HG02623 (cell line): Measurements from ENCODE around the gene ZEB1.
A peak's percentile ranks its signal among the peaks of the same experiment; 100 is the strongest.
"Not testable (repeated sequence)": the region's sequence is repeated elsewhere in the genome, so short reads cannot be mapped to it uniquely, and the experiment has no call there.

ENCODE experiments used
- ATAC-seq: cut with Tn5 transposase; IDR thresholded peaks from one replicate; pipeline ENCODE4 v1.9.1; 2021; ENCODE audit warnings: moderate library complexity; ENCODE audit not compliant: unreplicated experiment

Gene ZEB1

DNA sequence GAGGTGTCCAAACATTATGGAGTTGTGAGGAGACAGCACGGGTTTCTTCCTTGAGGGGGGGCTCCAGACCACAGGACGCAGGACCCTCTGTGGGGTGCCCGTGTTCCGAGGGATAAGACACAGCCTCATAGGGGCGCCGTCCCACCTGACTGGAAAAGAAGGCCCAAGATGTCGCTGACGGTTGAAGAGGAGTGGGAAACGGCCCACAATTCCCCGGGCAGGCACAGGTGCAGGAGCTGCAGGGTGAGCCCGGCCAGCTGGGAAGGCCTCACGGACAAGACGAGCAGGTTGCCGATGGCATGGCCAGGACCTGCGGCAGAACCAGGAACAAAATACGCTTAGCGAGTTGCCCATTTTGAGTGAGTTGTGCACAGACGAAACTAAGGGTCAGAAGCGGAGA, 44.7 kb downstream of the ZEB1 start:
- ATAC-seq, result not testable (repeated sequence)

- ATAC-seq, result not testable (repeated sequence)
Observed at GRCh38 chr10:31364238-31364637, 45.2 kb downstream of the ZEB1 start.

DNA sequence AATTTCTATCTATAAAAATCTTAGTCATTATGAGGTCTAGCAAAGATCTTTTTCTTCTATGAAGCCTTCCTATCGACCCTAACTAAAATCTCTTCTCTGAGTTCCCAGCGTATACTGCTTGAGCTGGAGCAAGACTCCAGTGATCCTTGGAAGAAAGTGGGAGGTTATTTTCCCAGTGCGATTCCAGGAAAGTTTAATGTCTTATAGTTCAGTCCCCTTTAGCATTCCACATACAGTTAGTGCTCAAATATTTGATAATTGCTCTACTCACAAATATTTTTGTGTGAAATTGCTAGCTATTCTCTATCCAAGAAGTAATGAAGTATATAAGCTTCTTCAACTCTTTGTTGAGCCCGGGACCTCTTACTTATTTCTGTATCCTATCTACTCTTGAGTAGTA, 47.7 kb downstream of the ZEB1 start:
- no peak for ATAC-seq

GRCh38 chr10:31368724-31369123, 49.7 kb downstream of the ZEB1 start:
- no peak for ATAC-seq

DNA sequence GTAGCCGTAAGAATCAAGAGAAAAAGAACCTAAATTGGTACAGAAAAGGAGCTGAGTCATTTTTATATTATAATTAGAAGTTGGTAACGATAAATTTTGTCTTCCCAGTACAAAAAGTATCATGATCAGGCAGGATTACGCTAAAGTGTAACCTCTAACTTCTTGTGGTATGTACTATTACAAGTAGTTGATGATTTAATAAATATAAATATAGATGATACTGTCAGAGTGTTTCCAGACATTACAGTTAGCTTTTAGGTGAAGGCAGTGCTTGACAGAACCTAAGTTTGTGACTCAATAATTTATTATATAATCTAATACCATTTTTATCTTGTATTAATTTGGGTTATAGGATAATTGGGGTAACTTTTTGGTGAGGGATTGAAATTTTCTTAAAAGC, 53.4 kb downstream of the ZEB1 start:
- ATAC-seq, result no peak

- no peak for ATAC-seq
Observed at GRCh38 chr10:31374146-31374696, 55.2 kb downstream of the ZEB1 start.

GRCh38 chr10:31381171-31381570, 62.2 kb downstream of the ZEB1 start:
- no peak for ATAC-seq

- ATAC-seq, result no peak
Observed at GRCh38 chr10:31381766-31382316, 62.8 kb downstream of the ZEB1 start.

GRCh38 chr10:31383810-31384588, 65.0 kb downstream of the ZEB1 start:
- ATAC-seq, result peak; percentile 93

GRCh38 chr10:31384589-31384949, 65.6 kb downstream of the ZEB1 start:
- ATAC-seq, result no peak

DNA sequence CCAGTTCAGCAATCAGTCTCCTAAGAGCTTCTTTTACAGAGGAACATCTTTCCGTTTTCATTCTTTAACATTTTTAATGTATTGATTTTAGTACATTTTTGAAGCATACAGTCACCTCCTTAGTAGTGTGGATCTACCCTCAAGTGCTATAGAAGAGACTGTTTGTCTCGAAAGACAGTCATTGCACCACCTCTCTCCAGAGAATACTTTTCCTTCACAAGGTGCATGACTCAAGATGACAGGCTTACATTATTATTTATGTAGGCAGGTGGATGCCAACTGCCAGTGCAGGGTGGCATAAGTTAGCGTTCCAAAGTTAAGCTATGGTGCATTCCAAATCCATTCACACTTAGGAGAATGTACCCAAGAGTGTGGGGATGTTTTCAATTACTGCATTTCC, 71.8 kb downstream of the ZEB1 start:
- no peak for ATAC-seq

- ATAC-seq, result no peak
Observed at GRCh38 chr10:31393844-31394243, 74.8 kb downstream of the ZEB1 start.

DNA sequence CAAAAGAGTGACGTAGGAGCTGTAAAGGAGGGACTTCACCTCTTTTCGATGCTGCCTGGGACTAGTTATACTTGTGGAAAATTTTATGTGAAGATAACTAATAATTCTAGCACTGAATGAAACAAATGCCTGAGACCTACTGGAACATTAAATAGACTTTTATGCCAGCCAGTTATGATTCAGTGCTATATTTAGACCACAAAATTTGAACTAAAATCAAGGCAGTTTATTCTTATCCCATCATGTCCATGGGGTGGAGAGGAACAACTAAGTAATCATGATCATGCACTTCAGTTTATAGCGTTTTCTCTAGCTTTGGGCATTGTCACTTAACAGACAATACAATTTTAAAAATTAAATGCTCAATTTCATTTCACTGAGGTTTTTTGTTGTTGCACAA, 76.7 kb downstream of the ZEB1 start:
- ATAC-seq, result no peak

GRCh38 chr10:31396376-31396775, 77.4 kb downstream of the ZEB1 start:
- no peak for ATAC-seq

DNA sequence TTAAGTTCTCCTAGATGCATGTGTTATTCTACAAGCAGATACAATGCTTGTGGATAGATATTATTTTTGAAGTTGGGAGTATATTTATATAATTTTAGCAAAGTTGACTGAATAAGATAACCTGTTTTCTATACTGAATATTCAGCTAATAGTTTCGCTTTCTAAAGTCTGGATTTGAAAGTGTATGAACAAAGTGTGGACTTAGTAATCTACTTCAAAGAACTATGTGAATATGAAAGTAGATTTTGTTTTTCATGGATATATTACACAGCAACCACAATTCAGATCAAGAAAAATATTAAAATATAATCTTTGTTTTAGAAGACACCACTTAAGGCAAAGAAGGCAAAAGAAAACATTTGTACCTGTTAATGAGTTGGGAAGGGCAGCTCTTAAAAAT, 78.8 kb downstream of the ZEB1 start:
- ATAC-seq, result no peak

DNA sequence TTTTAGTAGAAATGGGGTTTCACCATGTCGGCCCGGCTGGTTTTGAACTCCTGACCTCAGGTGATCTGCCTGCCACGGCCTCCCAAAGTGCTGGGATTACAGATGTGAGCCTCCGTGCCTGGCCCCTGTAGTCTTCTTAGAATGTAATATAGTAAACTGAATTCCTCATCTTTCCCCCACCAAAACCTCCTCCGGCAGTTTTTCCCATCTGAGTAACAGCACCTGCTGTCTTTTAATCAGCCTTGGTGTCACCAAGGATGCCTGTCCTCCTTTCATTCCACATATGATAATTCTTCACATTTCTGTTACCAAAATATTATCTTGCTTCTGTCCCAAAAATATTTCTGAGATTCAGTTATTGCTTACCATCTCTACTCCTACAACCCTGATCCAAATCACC, 80.2 kb downstream of the ZEB1 start:
- ATAC-seq, result no peak

DNA sequence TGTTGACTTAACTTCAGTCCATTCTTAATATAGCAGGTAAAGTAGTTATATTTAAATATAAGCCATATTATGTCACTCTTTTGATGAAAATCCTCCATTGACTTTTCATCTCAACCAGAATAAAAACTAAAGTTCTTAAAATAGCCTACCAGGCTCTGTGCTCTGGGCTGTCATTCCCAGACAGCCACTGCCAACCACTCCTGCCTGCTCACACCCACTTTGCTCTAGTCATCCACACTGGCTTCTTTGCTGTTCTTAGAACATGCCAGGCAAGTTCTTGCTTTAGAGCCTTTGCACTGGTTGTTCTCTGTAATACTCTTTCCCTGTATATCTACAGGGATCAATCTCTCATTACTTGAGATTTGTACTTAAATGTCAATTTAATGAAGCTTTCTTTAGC, 80.6 kb downstream of the ZEB1 start:
- ATAC-seq, result no peak

- no peak for ATAC-seq
Observed at GRCh38 chr10:31401287-31401686, 82.3 kb downstream of the ZEB1 start.

DNA sequence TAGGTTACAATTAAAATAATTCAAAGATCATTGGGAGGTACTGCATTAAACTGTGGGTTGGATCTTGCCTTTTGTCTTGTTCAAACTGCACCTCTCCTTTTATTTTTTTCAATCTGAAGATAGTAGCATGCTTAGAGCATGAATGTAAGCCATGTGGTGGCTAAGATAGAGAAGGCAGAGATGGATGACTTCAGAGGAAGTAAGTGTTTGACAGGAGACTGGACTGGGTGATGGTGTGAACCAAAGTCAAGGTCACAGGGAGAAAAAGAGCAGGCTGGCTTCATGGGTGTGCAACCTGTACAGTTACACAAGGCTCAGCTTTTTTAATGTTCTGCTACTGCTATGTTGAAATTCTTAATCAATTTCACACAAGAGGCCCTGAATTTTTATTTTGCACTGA, 85.6 kb downstream of the ZEB1 start:
- no peak for ATAC-seq

GRCh38 chr10:31405829-31406228, 86.8 kb downstream of the ZEB1 start:
- not testable (repeated sequence) for ATAC-seq

GRCh38 chr10:31412397-31412796, 93.4 kb downstream of the ZEB1 start:
- ATAC-seq, result not testable (repeated sequence)

DNA sequence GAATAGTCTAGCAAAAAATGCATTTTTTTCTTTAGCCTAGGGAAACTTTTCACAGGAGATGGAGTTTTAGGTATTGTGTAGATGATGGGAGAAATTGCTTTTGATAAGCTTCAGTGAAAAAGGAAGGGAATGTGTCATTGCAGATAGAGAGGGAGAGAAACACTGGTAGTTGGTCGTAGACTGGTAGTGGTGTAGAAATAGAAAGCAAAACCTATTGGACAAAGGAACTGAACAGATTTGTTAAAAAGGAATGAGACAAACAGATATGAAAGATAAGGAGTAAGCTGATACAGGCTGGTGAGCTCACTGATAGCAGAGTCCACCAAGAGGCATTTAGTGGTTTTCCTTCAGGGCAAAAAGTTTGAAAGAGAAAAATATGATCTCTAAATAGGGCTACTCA, 94.3 kb downstream of the ZEB1 start:
- no peak for ATAC-seq

GRCh38 chr10:31418481-31418880, 99.5 kb downstream of the ZEB1 start:
- ATAC-seq, result no peak
